DND-41 (cell line): Measurements from ENCODE around the gene SENP1.

Experiments used
- EZH2 ChIP-seq: IDR thresholded peaks from 3 replicates; pipeline ENCODE4 v1.6.1; 2012; ENCODE audit warnings: borderline replicate concordance, low read depth, mild to moderate bottlenecking, moderate library complexity, low read length, inconsistent platforms; ENCODE audit not compliant: severe bottlenecking
- TF ChIP-seq, protein P1 (sequence below): IDR thresholded peaks from 2 replicates; pipeline ENCODE4 v1.5.1; 2012; ENCODE audit warnings: borderline replicate concordance, low read length, moderate library complexity, mild to moderate bottlenecking; ENCODE audit not compliant: poor library complexity, severe bottlenecking; ENCODE audit errors: extremely low read depth

GRCh38 chr12:48012070-48012469 is 93.8 kb downstream of the SENP1 start:
- TF ChIP-seq EZH2: no peak
- TF ChIP-seq, protein P1, sequence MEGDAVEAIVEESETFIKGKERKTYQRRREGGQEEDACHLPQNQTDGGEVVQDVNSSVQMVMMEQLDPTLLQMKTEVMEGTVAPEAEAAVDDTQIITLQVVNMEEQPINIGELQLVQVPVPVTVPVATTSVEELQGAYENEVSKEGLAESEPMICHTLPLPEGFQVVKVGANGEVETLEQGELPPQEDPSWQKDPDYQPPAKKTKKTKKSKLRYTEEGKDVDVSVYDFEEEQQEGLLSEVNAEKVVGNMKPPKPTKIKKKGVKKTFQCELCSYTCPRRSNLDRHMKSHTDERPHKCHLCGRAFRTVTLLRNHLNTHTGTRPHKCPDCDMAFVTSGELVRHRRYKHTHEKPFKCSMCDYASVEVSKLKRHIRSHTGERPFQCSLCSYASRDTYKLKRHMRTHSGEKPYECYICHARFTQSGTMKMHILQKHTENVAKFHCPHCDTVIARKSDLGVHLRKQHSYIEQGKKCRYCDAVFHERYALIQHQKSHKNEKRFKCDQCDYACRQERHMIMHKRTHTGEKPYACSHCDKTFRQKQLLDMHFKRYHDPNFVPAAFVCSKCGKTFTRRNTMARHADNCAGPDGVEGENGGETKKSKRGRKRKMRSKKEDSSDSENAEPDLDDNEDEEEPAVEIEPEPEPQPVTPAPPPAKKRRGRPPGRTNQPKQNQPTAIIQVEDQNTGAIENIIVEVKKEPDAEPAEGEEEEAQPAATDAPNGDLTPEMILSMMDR: no peak
